Effector memory CD8-positive, alpha-beta T cell (primary cell): ENCODE data around the gene PRLH.

Source experiments
- ATAC-seq: fragments of 150-1000 bp; cut with Tn5 transposase; replicated peaks from 2 replicates; pipeline ENCODE4 v1.10.0; 2021; ENCODE audit warnings: mild to moderate bottlenecking, moderate library complexity
- DNase-seq, 3 experiments: peaks; one replicate each; pipeline ENCODE4 v3.0.0; 2021
- H3K27ac Mint-ChIP-seq, 2 donors: one replicate each; pipeline ENCODE4 v1.8.0; 2022; ENCODE audit warnings: mild to moderate bottlenecking in 2 of 2, mixed read lengths in 2 of 2, moderate library complexity in 2 of 2
- H3K27me3 Mint-ChIP-seq, 2 donors: one replicate each; pipeline ENCODE4 v1.8.0; 2022; ENCODE audit warnings: mixed read lengths in 2 of 2
- H3K36me3 Mint-ChIP-seq: one replicate; pipeline ENCODE4 v1.8.0; 2022; ENCODE audit warnings: mild to moderate bottlenecking, moderate library complexity, mixed read lengths; ENCODE audit not compliant: insufficient read depth
- H3K4me1 Mint-ChIP-seq, 2 donors: one replicate each; pipeline ENCODE4 v1.8.0; 2022; ENCODE audit warnings: low read depth in 2 of 2, mixed read lengths in 2 of 2
- H3K4me3 Mint-ChIP-seq, 2 donors: one replicate each; pipeline ENCODE4 v1.8.0; 2022; ENCODE audit warnings: mild to moderate bottlenecking in 2 of 2, mixed read lengths in 2 of 2, moderate library complexity in 2 of 2
- H3K9me3 Mint-ChIP-seq, 2 donors: one replicate each; pipeline ENCODE4 v1.8.0; 2022; ENCODE audit warnings: mixed read lengths in 2 of 2

The PRLH gene

GRCh38 chr2:237563816-237564215 lies 2.6 kb upstream of the PRLH start:
- H3K27me3 Mint-ChIP-seq = peaks cover 21 to 48% of the 10 kb centered on the region in 2 donors
- no peaks in the 10 kb centered on the region for H3K36me3 Mint-ChIP-seq
- no peak overlapping the region for H3K4me3 Mint-ChIP-seq
- no peak overlapping the region for H3K27ac Mint-ChIP-seq
- ATAC-seq (no peak), DNase-seq (no peak)
- H3K9me3 Mint-ChIP-seq = no peaks in the 10 kb centered on the region
- H3K4me1 Mint-ChIP-seq = no peaks in the 10 kb centered on the region

DNA sequence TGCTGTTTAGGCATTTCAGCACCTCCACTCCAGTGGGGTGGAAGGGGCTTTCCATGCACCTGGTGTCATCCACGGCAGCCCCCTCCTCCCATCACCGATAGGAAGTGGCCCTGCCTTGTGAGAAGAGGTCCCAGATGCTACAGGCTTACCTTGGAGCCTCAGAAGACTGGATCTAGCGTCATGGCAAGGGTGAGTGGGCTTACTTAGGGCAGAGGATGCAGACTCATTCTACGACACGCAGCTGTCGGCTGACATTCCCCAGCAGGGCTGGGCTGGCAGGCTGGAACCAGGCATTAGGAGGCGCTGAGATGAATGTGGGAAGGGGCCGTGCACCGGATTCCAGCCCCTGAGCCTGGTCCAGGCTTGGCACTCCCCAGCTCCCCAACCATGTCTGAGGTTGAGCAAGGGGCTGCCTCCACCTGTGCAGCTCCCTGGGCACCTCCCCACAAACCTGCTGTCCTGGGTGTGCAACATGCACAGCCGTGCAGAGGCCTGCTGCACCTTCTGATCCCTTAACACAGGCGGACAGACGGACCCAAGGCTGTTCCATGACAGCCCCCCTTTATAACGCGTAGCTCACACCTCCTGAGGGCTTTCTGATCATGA lies 1.7 kb upstream of the PRLH start:
- peaks cover 21 to 48% of the 10 kb centered on the region in 2 donors for H3K27me3 Mint-ChIP-seq
- DNase-seq (no peak), ATAC-seq (no peak)
- H3K36me3 Mint-ChIP-seq = no peaks in the 10 kb centered on the region
- H3K9me3 Mint-ChIP-seq = no peaks in the 10 kb centered on the region
- no peak overlapping the region for H3K27ac Mint-ChIP-seq
- no peaks in the 10 kb centered on the region for H3K4me1 Mint-ChIP-seq
- no peak overlapping the region for H3K4me3 Mint-ChIP-seq

- ATAC-seq (no peak), DNase-seq (no peak)
- Mint-ChIP-seq H3K36me3 (no peaks in the 10 kb centered on the region), H3K9me3 (no peaks in the 10 kb centered on the region), H3K27me3 (peaks cover 18 to 52% of the 10 kb centered on the region in 2 donors), H3K4me3 (no peak overlapping the region), H3K4me1 (no peaks in the 10 kb centered on the region), H3K27ac (no peak overlapping the region)
Measured at GRCh38 chr2:237565974-237566373, 400 bp upstream of the PRLH start.

GRCh38 chr2:237567276-237568029 lies 1.1 kb downstream of the PRLH start:
- Mint-ChIP-seq H3K27me3 (peaks cover 18 to 52% of the 10 kb centered on the region in 2 donors), H3K4me1 (peaks cover 3 to 6% of the 10 kb centered on the region in 2 donors), H3K4me3 (no peak overlapping the region), H3K27ac (no peak overlapping the region), H3K9me3 (no peaks in the 10 kb centered on the region), H3K36me3 (no peaks in the 10 kb centered on the region)
- DNase-seq (no peak), ATAC-seq (no peak)

DNA sequence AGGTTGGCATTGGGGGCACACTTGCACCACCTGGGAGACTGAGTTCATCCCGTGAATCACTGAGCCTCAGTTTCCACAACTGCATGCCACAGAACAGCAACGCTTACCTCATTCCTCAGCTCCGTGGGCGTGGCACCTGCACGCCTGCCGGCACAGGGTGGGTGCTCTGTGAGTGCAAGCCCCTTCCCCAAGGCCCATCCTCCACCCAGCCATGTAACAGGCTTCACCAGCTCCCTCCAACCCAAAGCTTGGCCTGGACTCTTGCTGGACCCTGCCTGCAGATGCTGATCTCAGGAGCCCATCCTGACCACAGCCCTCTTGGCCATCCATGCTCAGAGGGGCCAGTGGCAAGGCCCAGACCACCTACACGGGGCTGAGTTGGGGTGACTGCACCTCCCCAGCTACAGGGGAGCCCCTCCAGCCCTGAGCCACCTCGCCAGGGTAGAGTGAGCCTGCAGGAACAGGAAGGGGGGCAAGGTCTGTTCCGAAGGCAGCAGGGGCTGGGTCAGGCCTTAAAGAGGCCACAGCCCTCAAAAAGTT lies 1.8 kb downstream of the PRLH start:
- H3K9me3 Mint-ChIP-seq = no peaks in the 10 kb centered on the region
- peaks cover 3 to 6% of the 10 kb centered on the region in 2 donors for H3K4me1 Mint-ChIP-seq
- H3K27me3 Mint-ChIP-seq = peaks cover 18 to 46% of the 10 kb centered on the region in 2 donors
- ATAC-seq (no peak), DNase-seq (no peak)
- H3K36me3 Mint-ChIP-seq = no peaks in the 10 kb centered on the region
- H3K27ac Mint-ChIP-seq = no peak overlapping the region
- H3K4me3 Mint-ChIP-seq = no peak overlapping the region

DNA sequence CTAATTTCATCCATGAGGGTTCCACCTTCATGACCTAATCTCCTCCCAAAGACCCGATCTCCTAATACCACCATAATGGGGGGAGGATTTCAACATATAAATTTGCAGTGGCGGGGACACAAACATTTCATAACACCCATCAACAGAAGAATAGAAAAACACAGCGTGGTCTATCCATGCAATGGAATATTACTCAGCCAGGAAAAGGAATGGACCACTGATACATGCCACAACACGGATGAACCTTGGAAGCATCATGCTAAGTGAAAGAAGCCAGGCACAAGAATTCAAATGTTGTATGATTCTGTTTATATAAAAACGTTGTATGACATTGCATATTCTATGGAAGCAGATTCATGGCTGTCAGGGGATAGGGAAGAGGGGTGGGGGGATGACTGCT lies 2.7 kb downstream of the PRLH start:
- Mint-ChIP-seq H3K27me3 (peaks cover 17 to 38% of the 10 kb centered on the region in 2 donors), H3K4me3 (no peak overlapping the region), H3K36me3 (no peaks in the 10 kb centered on the region), H3K27ac (no peak overlapping the region), H3K4me1 (peaks cover 3 to 6% of the 10 kb centered on the region in 2 donors), H3K9me3 (no peaks in the 10 kb centered on the region)
- ATAC-seq (no peak), DNase-seq (no peak)

GRCh38 chr2:237569896-237570295 lies 3.5 kb downstream of the PRLH start:
- no peaks in the 10 kb centered on the region for H3K36me3 Mint-ChIP-seq
- no peak for DNase-seq
- H3K27ac Mint-ChIP-seq = no peak overlapping the region
- H3K4me3 Mint-ChIP-seq = no peak overlapping the region
- no peak for ATAC-seq
- H3K27me3 Mint-ChIP-seq = peaks cover 24 to 41% of the 10 kb centered on the region in 2 donors
- no peaks in the 10 kb centered on the region for H3K9me3 Mint-ChIP-seq
- peaks cover 3 to 6% of the 10 kb centered on the region in 2 donors for H3K4me1 Mint-ChIP-seq

DNA sequence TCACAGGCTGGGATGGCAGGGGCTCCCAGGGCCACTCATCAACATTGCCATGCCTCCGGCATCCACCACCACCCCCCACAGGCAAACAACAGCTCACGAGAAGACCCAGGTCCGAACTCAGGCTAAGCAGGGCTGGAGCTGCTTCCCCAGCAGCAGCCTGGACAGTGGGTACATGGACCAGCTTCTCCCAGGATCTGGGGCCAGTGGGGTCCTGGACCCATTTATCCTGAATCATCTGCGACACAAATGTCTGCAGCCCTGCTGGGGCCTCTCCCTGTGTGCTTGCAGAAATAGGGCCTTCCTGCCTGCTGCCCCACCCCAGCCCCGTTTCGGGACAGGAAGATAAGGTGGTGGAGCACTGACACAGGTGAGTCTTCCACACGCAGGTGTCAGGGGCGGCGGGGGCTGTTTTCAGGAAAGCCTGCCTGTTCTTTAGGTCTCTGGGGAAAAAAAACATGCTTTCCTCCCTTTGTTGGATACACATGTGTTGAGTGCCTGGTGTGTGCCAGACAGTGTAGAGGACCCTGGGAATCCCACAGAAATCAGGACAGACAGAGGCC lies 4.5 kb downstream of the PRLH start:
- Mint-ChIP-seq H3K36me3 (no peaks in the 10 kb centered on the region), H3K9me3 (no peaks in the 10 kb centered on the region), H3K27ac (no peak overlapping the region), H3K4me3 (no peak overlapping the region), H3K27me3 (peaks cover 24 to 50% of the 10 kb centered on the region in 2 donors), H3K4me1 (peaks cover 3 to 6% of the 10 kb centered on the region in 2 donors)
- DNase-seq = no peak
- no peak for ATAC-seq

- H3K27me3 Mint-ChIP-seq = peaks cover 30 to 57% of the 10 kb centered on the region in 2 donors
- no peak for ATAC-seq
- no peak for DNase-seq
- no peak overlapping the region for H3K27ac Mint-ChIP-seq
- no peaks in the 10 kb centered on the region for H3K36me3 Mint-ChIP-seq
- no peaks in the 10 kb centered on the region for H3K9me3 Mint-ChIP-seq
- no peak overlapping the region for H3K4me3 Mint-ChIP-seq
- peaks cover 3 to 6% of the 10 kb centered on the region in 2 donors for H3K4me1 Mint-ChIP-seq
Measured at GRCh38 chr2:237571551-237571950, 5.2 kb downstream of the PRLH start.

GRCh38 chr2:237572021-237572741 lies 5.8 kb downstream of the PRLH start:
- H3K27me3 Mint-ChIP-seq = peaks cover 36 to 64% of the 10 kb centered on the region in 2 donors
- no peak overlapping the region for H3K4me3 Mint-ChIP-seq
- no peaks in the 10 kb centered on the region for H3K36me3 Mint-ChIP-seq
- ATAC-seq (peak; percentile 99), DNase-seq (peak; percentile 77 to 82 (median 81))
- H3K4me1 Mint-ChIP-seq = peaks cover 3 to 6% of the 10 kb centered on the region in 2 donors
- no peaks in the 10 kb centered on the region for H3K9me3 Mint-ChIP-seq
- H3K27ac Mint-ChIP-seq = no peak overlapping the region

- ATAC-seq (no peak), DNase-seq (no peak)
- H3K27ac Mint-ChIP-seq = no peak overlapping the region
- H3K27me3 Mint-ChIP-seq = peaks cover 41 to 65% of the 10 kb centered on the region in 2 donors
- H3K4me1 Mint-ChIP-seq = peaks cover 3 to 6% of the 10 kb centered on the region in 2 donors
- H3K9me3 Mint-ChIP-seq = no peaks in the 10 kb centered on the region
- H3K4me3 Mint-ChIP-seq = no peak overlapping the region
- no peaks in the 10 kb centered on the region for H3K36me3 Mint-ChIP-seq
Measured at GRCh38 chr2:237572742-237573101, 6.3 kb downstream of the PRLH start.

GRCh38 chr2:237573721-237574415 lies 7.5 kb downstream of the PRLH start:
- H3K9me3 Mint-ChIP-seq = no peaks in the 10 kb centered on the region
- peaks cover 3 to 6% of the 10 kb centered on the region in 2 donors for H3K4me1 Mint-ChIP-seq
- no peak for DNase-seq
- no peak overlapping the region for H3K27ac Mint-ChIP-seq
- ATAC-seq = no peak
- H3K27me3 Mint-ChIP-seq = peaks cover 38 to 58% of the 10 kb centered on the region in 2 donors
- H3K4me3 Mint-ChIP-seq = no peak overlapping the region
- no peaks in the 10 kb centered on the region for H3K36me3 Mint-ChIP-seq

- Mint-ChIP-seq H3K9me3 (no peaks in the 10 kb centered on the region), H3K36me3 (no peaks in the 10 kb centered on the region), H3K4me1 (peaks cover 3 to 6% of the 10 kb centered on the region in 2 donors), H3K27ac (no peak overlapping the region), H3K4me3 (no peak overlapping the region), H3K27me3 (peaks cover 37 to 58% of the 10 kb centered on the region in 2 donors)
- ATAC-seq = no peak
- no peak for DNase-seq
Measured at GRCh38 chr2:237574467-237574866, 8.1 kb downstream of the PRLH start.
